Erythroblast (primary cell): Measurements from ENCODE around the gene CALM1.

ENCODE experiments used
- GATA1 ChIP-seq: IDR thresholded peaks from 2 replicates; pipeline ENCODE4 v1.6.1; 2011; ENCODE audit warnings: low read depth, mild to moderate bottlenecking, control low read depth, low read length, moderate library complexity
- POLR2A ChIP-seq: IDR thresholded peaks from 2 replicates; pipeline ENCODE4 v1.6.1; 2011; ENCODE audit warnings: mild to moderate bottlenecking, low read length

- no peak for TF ChIP-seq POLR2A
- TF ChIP-seq GATA1, result no peak
Measured at GRCh38 chr14:90393966-90394365, 2.9 kb upstream of the CALM1 start.
